NT2/D1 (cell line): Measurements from ENCODE around the gene MTURN.

Source experiments
- SUZ12 ChIP-seq: IDR thresholded peaks from 2 replicates; pipeline ENCODE4 v1.6.1; 2011; ENCODE audit not compliant: insufficient read length, insufficient read depth; ENCODE audit errors: extremely low read depth
- YY1 ChIP-seq: IDR thresholded peaks from 2 replicates; pipeline ENCODE4 v1.6.1; 2011; ENCODE audit not compliant: insufficient read length, insufficient read depth
- ZNF274 ChIP-seq: IDR thresholded peaks from 2 replicates; pipeline ENCODE4 v1.6.1; 2011; ENCODE audit warnings: mild to moderate bottlenecking, low read depth, low read length

DNA sequence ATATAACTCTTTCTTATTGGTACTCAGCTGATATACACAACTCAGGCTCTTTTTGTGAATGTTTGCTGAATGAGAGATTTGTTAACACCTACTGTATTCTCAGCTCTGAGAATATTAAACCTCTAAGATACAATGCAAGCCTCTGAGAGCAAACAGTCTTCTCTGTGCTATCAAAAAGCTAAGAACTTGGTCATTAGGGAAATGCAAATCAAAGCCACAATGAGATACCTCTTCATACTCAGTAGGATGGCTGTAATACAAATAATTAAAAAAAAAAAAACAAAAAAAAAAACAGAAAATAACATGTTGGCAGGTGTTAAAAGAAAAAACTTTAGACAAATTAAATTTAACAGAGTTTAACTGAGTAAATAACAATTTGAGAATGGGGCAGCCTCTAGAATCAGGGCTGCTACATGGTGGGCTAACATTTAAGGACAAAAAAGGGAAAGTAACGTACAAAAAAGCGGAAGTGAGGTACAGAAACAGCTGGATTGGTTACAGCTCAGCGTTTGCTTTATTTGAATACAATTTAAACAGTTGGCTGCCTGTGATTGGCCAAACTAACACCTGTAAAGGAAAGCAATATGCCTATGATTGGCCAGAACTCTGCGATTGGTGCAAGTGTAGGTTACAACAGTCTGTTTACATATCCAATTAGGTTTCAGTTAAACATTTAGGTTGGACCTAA, 14.8 kb upstream of the MTURN start:
- TF ChIP-seq SUZ12 (no peak), YY1 (no peak), ZNF274 (no peak)
